ENCODE results near the gene VTI1A. TPM values are rescaled to one million over a fixed set of nuclear protein-coding genes. Genes with fewer than 3 reads are reported as not detected.
A peak's percentile ranks its signal among the peaks of the same experiment; 100 is the strongest.

VTI1A gene
- total RNA-seq, 2 donors from 2014 or later = 53.3 to 57.5 TPM

- no peaks in the 10 kb centered on the region for H3K4me1 ChIP-seq (replicated peaks)
- H3K4me3 ChIP-seq = no peak overlapping the region
- no peaks in the 10 kb centered on the region for H3K9me3 ChIP-seq
- H3K27me3 ChIP-seq (replicated peaks; ENCODE audit: insufficient read depth) = no peaks in the 10 kb centered on the region
- no peaks in the 10 kb centered on the region for H3K36me3 ChIP-seq
- 98% methylated on average over 4 of the region's 4 CpGs for WGBS
- TF ChIP-seq, protein P1, sequence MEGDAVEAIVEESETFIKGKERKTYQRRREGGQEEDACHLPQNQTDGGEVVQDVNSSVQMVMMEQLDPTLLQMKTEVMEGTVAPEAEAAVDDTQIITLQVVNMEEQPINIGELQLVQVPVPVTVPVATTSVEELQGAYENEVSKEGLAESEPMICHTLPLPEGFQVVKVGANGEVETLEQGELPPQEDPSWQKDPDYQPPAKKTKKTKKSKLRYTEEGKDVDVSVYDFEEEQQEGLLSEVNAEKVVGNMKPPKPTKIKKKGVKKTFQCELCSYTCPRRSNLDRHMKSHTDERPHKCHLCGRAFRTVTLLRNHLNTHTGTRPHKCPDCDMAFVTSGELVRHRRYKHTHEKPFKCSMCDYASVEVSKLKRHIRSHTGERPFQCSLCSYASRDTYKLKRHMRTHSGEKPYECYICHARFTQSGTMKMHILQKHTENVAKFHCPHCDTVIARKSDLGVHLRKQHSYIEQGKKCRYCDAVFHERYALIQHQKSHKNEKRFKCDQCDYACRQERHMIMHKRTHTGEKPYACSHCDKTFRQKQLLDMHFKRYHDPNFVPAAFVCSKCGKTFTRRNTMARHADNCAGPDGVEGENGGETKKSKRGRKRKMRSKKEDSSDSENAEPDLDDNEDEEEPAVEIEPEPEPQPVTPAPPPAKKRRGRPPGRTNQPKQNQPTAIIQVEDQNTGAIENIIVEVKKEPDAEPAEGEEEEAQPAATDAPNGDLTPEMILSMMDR (IDR thresholded peaks at IDR 0.05) = no peak
- no peak for TF ChIP-seq POLR2AphosphoS5 (IDR thresholded peaks at IDR 0.05)
- no peak overlapping the region for H3K27ac ChIP-seq
- no peak for DNase-seq (ENCODE audit: low spot score)
- intact Hi-C loops (cut with DNase I) = no loop called here
Observed at GRCh38 chr10:112801748-112802147, 354.7 kb downstream of the VTI1A start.

DNA sequence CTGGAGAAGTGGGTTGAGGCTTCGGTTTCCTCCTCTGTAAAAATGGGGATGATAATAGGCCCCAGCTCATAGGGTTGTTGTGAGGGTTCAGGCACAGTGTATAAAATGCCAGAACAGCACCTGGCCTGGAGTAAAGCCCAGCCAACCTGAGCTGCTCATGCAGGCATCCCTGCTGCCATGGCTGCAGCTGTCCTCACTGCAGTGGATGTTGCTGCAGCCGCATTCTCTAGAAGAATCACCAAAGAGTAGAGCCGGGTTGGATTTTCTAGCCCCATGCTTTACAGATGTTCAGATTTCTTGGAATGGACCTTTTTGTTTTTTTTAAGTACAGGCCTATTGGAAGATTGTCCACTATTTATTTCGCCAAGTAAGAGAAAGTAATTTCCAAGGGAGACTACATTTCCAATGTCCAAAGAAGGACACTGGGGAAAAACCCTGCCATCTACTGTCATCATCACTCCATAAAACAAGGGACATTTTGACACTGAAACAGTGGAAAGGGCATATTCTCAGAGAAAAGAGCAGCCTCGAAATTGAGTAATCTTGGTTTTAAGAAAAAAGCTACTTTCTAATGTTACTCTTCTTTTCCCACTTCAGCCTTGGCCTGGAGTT lies 355.5 kb downstream of the VTI1A start:
- 82% methylated on average over 5 of the region's 5 CpGs for WGBS
- intact Hi-C loops (cut with DNase I) = no loop called here
- Histone ChIP-seq H3K4me1 (replicated peaks) (no peaks in the 10 kb centered on the region), H3K4me3 (no peak overlapping the region), H3K9me3 (no peaks in the 10 kb centered on the region), H3K36me3 (no peaks in the 10 kb centered on the region), H3K27me3 (replicated peaks; ENCODE audit: insufficient read depth) (no peaks in the 10 kb centered on the region), H3K27ac (no peak overlapping the region)
- no peak for DNase-seq (ENCODE audit: low spot score)
- TF ChIP-seq, protein P1 (IDR thresholded peaks at IDR 0.05) = no peak
- TF ChIP-seq POLR2A (IDR thresholded peaks at IDR 0.05) (no peak), POLR2AphosphoS5 (IDR thresholded peaks at IDR 0.05) (no peak)

- intact Hi-C loops (cut with DNase I) = no loop called here
- H3K36me3 ChIP-seq = no peaks in the 10 kb centered on the region
- H3K27me3 ChIP-seq (replicated peaks; ENCODE audit: insufficient read depth) = no peaks in the 10 kb centered on the region
- no peaks in the 10 kb centered on the region for H3K9me3 ChIP-seq
- H3K4me3 ChIP-seq = no peak overlapping the region
- no peaks in the 10 kb centered on the region for H3K4me1 ChIP-seq (replicated peaks)
- 42% methylated on average over 5 of the region's 5 CpGs for WGBS
- peak; percentile 8 for TF ChIP-seq POLR2AphosphoS5 (IDR thresholded peaks at IDR 0.05)
- no peak for TF ChIP-seq POLR2A (IDR thresholded peaks at IDR 0.05)
- TF ChIP-seq, protein P1 (IDR thresholded peaks at IDR 0.05) = no peak
- DNase-seq (ENCODE audit: low spot score) = peak; percentile 29
- H3K27ac ChIP-seq = peak overlapping the region in 1 of 2 donors; percentile 27
Observed at GRCh38 chr10:112803961-112804401, 357.0 kb downstream of the VTI1A start.

- H3K4me1 ChIP-seq (replicated peaks) = no peaks in the 10 kb centered on the region
- no peak for DNase-seq (ENCODE audit: low spot score)
- 86% methylated on average over 4 of the region's 4 CpGs for WGBS
- TF ChIP-seq POLR2AphosphoS5 (IDR thresholded peaks at IDR 0.05) (no peak), POLR2A (IDR thresholded peaks at IDR 0.05) (no peak)
- TF ChIP-seq, protein P1 (IDR thresholded peaks at IDR 0.05) = no peak
- H3K36me3 ChIP-seq = no peaks in the 10 kb centered on the region
- no peak overlapping the region for H3K27ac ChIP-seq
- no peaks in the 10 kb centered on the region for H3K9me3 ChIP-seq
- intact Hi-C loops (cut with DNase I) = no loop called here
- H3K4me3 ChIP-seq = no peak overlapping the region
- H3K27me3 ChIP-seq (replicated peaks; ENCODE audit: insufficient read depth) = no peaks in the 10 kb centered on the region
Observed at GRCh38 chr10:112805254-112805590, 358.2 kb downstream of the VTI1A start.

DNA sequence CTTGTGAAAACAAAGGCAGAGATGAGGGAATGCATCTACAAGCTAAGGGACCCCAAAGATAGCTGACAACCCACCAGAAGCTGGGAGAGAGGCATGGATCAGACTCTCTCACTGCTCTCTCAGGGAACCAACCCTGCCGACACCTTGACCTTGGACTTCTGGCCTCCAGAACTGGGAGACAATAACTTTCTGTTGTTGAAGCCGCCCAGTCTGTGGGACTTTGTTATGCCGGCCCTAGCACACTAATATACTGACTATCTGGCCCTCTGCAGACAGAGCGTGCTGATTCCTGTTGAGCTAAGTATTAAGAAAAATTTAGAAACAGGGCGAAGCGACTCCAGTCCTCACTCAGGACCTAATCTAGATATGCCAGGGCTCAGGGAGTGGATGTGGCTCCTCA lies 358.7 kb downstream of the VTI1A start:
- H3K9me3 ChIP-seq = no peaks in the 10 kb centered on the region
- intact Hi-C loops (cut with DNase I) = no loop called here
- no peak overlapping the region for H3K4me3 ChIP-seq
- H3K27me3 ChIP-seq (replicated peaks; ENCODE audit: insufficient read depth) = no peaks in the 10 kb centered on the region
- no peak for DNase-seq (ENCODE audit: low spot score)
- TF ChIP-seq POLR2A (IDR thresholded peaks at IDR 0.05) = no peak
- TF ChIP-seq, protein P1 (IDR thresholded peaks at IDR 0.05) = no peak
- no peak for TF ChIP-seq POLR2AphosphoS5 (IDR thresholded peaks at IDR 0.05)
- no peaks in the 10 kb centered on the region for H3K36me3 ChIP-seq
- no peaks in the 10 kb centered on the region for H3K4me1 ChIP-seq (replicated peaks)
- WGBS = 94% methylated on average over 6 of the region's 6 CpGs
- no peak overlapping the region for H3K27ac ChIP-seq
